HG02840 (cell line): ENCODE data around the gene WDFY1.
"Not testable (repeated sequence)": the region's sequence is repeated elsewhere in the genome, so short reads cannot be mapped to it uniquely, and the experiment has no call there.

Experiments used
- ATAC-seq: cut with Tn5 transposase; IDR thresholded peaks from one replicate; pipeline ENCODE4 v1.9.1; 2021; ENCODE audit warnings: mild to moderate bottlenecking, moderate library complexity, moderate number of reproducible peaks; ENCODE audit not compliant: unreplicated experiment, low FRiP score

Gene WDFY1

GRCh38 chr2:223900531-223900930 is 44.6 kb downstream of the WDFY1 start:
- no peak for ATAC-seq

- ATAC-seq: no peak
Measured at GRCh38 chr2:223900066-223900465, 45.1 kb downstream of the WDFY1 start.

GRCh38 chr2:223897669-223898330 is 47.3 kb downstream of the WDFY1 start:
- ATAC-seq: no peak

- peak; percentile 48 for ATAC-seq
Measured at GRCh38 chr2:223896833-223897311, 48.3 kb downstream of the WDFY1 start.

GRCh38 chr2:223894968-223895367 is 50.2 kb downstream of the WDFY1 start:
- no peak for ATAC-seq

GRCh38 chr2:223894009-223894408 is 51.1 kb downstream of the WDFY1 start:
- no peak for ATAC-seq

GRCh38 chr2:223890721-223891120 is 54.4 kb downstream of the WDFY1 start:
- ATAC-seq: no peak

- no peak for ATAC-seq
Measured at GRCh38 chr2:223889229-223889628, 55.9 kb downstream of the WDFY1 start.

GRCh38 chr2:223888251-223888650 is 56.9 kb downstream of the WDFY1 start:
- no peak for ATAC-seq

- no peak for ATAC-seq
Measured at GRCh38 chr2:223887127-223887526, 58.0 kb downstream of the WDFY1 start.

- no peak for ATAC-seq
Measured at GRCh38 chr2:223886726-223887125, 58.4 kb downstream of the WDFY1 start.

GRCh38 chr2:223884399-223884798 is 60.7 kb downstream of the WDFY1 start:
- peak; percentile 80 for ATAC-seq

GRCh38 chr2:223882715-223883114 is 62.4 kb downstream of the WDFY1 start:
- no peak for ATAC-seq

GRCh38 chr2:223880796-223881195 is 64.3 kb downstream of the WDFY1 start:
- ATAC-seq: no peak

- ATAC-seq: peak; percentile 53
Measured at GRCh38 chr2:223877721-223878410, 67.3 kb downstream of the WDFY1 start.

- ATAC-seq: no peak
Measured at GRCh38 chr2:223873672-223874071, 71.5 kb downstream of the WDFY1 start.

GRCh38 chr2:223872772-223873171 is 72.4 kb downstream of the WDFY1 start:
- not testable (repeated sequence) for ATAC-seq

GRCh38 chr2:223871661-223872060 is 73.5 kb downstream of the WDFY1 start:
- ATAC-seq: not testable (repeated sequence)

- ATAC-seq: no peak
Measured at GRCh38 chr2:223870840-223871611, 74.1 kb downstream of the WDFY1 start.

- ATAC-seq: peak; percentile 52
Measured at GRCh38 chr2:223868005-223868404, 77.1 kb downstream of the WDFY1 start.

GRCh38 chr2:223865907-223866508 is 79.1 kb downstream of the WDFY1 start:
- ATAC-seq: no peak
